Hepatocyte (in vitro differentiated cells): ENCODE data around the gene NHS. TPM values are rescaled to one million over a fixed set of nuclear protein-coding genes. Genes with fewer than 3 reads are reported as not detected.
"Not testable (repeated sequence)": the region's sequence is repeated elsewhere in the genome, so short reads cannot be mapped to it uniquely, and the experiment has no call there.

Experiments
- DNase-seq: peaks from one replicate; pipeline ENCODE4 v3.0.0-alpha.2; 2016; ENCODE audit warnings: low spot score
- H2AFZ ChIP-seq: fragments of 200-600 bp; sonication (generic); 2 replicates; pipeline ENCODE4 v1.6.0; 2016; ENCODE audit warnings: antibody characterized with exemption, mild to moderate bottlenecking
- H3K27ac ChIP-seq: fragments of 200-600 bp; sonication (generic); 2 replicates; pipeline ENCODE4 v1.5.1; 2016; ENCODE audit warnings: mild to moderate bottlenecking
- H3K27me3 ChIP-seq: fragments of 200-600 bp; sonication (generic); 2 replicates; pipeline ENCODE4 v1.6.1; 2016
- H3K36me3 ChIP-seq: fragments of 200-600 bp; sonication (generic); replicated peaks from 2 replicates; pipeline ENCODE4 v1.5.1; 2016; ENCODE audit warnings: low read depth; ENCODE audit not compliant: insufficient read depth
- H3K4me1 ChIP-seq: fragments of 200-600 bp; sonication (generic); 2 replicates; pipeline ENCODE4 v1.5.1; 2016; ENCODE audit warnings: mild to moderate bottlenecking, moderate library complexity; ENCODE audit not compliant: insufficient read depth
- H3K4me2 ChIP-seq: fragments of 200-600 bp; sonication (generic); 2 replicates; pipeline ENCODE4 v1.6.0; 2016
- H3K4me3 ChIP-seq: fragments of 200-600 bp; sonication (generic); 2 replicates; pipeline ENCODE4 v1.5.1; 2016; ENCODE audit warnings: mild to moderate bottlenecking
- H3K79me2 ChIP-seq: fragments of 200-600 bp; sonication (generic); 2 replicates; pipeline ENCODE4 v1.6.0; 2017; ENCODE audit warnings: mild to moderate bottlenecking
- H3K9me2 ChIP-seq: fragments of 200-600 bp; sonication (generic); replicated peaks from 2 replicates; pipeline ENCODE4 v1.6.0; 2017; ENCODE audit warnings: mild to moderate bottlenecking; ENCODE audit not compliant: insufficient read depth
- H3K9me3 ChIP-seq: fragments of 200-600 bp; sonication (generic); 2 replicates; pipeline ENCODE4 v1.5.1; 2016; ENCODE audit warnings: low read depth, mild to moderate bottlenecking
- H4K20me1 ChIP-seq: fragments of 200-600 bp; sonication (generic); 2 replicates; pipeline ENCODE4 v1.6.0; 2016; ENCODE audit warnings: mild to moderate bottlenecking; ENCODE audit not compliant: insufficient read depth, poor library complexity, severe bottlenecking
- EZH2 ChIP-seq: fragments of 200-600 bp; sonication (generic); IDR thresholded peaks from 2 replicates; pipeline ENCODE4 v1.6.1; 2016; ENCODE audit warnings: antibody characterized with exemption, mild to moderate bottlenecking, borderline replicate concordance
- EZH2phosphoT487 ChIP-seq: fragments of 200-600 bp; sonication (generic); IDR thresholded peaks from one replicate; pipeline ENCODE4 v1.6.1; 2018; ENCODE audit warnings: antibody characterized with exemption, mild to moderate bottlenecking, low read depth, moderate library complexity; ENCODE audit not compliant: unreplicated experiment, severe bottlenecking
- WGBS: methylation state at CpG from one replicate; pipeline ENCODE4 v1.1.6; 2016; ENCODE audit warnings: low lambda C conversion rate; ENCODE audit errors: missing lambda C conversion rate; 5-methylcytosine and 5-hydroxymethylcytosine counted together
- polyA plus RNA-seq: library from polyadenylated mRNA; unstranded; fragments of >200 nt; fragmentation: Nextera tagmentation; extraction: Ambion mirVana; gene quantifications from 2 replicates; pipeline ENCODE4 v1.2.1, GENCODE V29; 2016
- total RNA-seq: library from RNA; depleted of rRNA; stranded (reverse); fragments of >200 nt; gene quantifications from 2 replicates; pipeline ENCODE4 v1.2.3, GENCODE V29; 2014
- TF ChIP-seq, protein P1 (sequence below): fragments of 200-600 bp; sonication (generic); IDR thresholded peaks from 2 replicates; pipeline ENCODE4 v1.5.1; 2016; ENCODE audit warnings: antibody characterized with exemption, mild to moderate bottlenecking; ENCODE audit not compliant: poor library complexity

NHS gene
- total and polyA plus RNA-seq, 2 experiments from 2014 or later, result 0.35 to 3.1 TPM

DNA sequence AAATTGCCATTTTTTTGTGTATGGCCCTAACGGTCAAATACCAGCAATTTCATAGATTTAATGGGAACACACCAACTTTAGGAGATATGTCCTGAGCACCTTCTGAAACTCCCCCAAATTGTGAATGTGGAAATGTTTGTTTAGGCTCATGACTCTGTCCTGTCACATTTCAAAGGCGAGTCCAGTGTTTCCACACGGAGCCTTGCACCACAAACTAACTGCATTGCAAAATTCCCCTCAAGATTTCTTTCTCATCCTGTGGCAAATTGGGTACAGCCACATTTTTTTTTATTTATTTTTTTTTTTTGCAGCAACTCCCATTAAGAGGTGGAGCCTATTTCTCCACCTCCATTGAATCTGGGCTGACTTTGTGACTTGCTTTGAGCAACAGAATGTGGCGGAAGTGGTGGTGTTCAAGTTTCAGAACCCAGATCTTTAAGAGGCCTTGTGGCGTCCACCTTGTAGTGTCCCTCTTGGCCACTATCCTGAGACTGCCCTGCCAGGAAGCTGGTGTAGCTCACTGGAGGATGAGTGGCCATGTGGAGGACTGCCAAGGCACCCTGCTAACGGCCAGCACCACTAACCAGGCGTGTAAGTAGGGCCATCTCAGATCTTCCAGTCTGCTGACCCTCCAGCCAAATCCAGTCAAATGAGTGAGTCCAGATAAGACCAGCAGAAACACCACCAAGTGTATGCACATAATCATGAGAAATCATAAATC is 189.8 kb downstream of the NHS start:
- H3K9me3 ChIP-seq, result no peaks in the 10 kb centered on the region
- H3K79me2 ChIP-seq, result no peaks in the 10 kb centered on the region
- no peak overlapping the region for H3K27ac ChIP-seq
- H4K20me1 ChIP-seq, result no peaks in the 10 kb centered on the region
- H3K4me3 ChIP-seq, result no peak overlapping the region
- TF ChIP-seq, protein P1, sequence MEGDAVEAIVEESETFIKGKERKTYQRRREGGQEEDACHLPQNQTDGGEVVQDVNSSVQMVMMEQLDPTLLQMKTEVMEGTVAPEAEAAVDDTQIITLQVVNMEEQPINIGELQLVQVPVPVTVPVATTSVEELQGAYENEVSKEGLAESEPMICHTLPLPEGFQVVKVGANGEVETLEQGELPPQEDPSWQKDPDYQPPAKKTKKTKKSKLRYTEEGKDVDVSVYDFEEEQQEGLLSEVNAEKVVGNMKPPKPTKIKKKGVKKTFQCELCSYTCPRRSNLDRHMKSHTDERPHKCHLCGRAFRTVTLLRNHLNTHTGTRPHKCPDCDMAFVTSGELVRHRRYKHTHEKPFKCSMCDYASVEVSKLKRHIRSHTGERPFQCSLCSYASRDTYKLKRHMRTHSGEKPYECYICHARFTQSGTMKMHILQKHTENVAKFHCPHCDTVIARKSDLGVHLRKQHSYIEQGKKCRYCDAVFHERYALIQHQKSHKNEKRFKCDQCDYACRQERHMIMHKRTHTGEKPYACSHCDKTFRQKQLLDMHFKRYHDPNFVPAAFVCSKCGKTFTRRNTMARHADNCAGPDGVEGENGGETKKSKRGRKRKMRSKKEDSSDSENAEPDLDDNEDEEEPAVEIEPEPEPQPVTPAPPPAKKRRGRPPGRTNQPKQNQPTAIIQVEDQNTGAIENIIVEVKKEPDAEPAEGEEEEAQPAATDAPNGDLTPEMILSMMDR, result no peak
- no peak for TF ChIP-seq EZH2
- no peak for TF ChIP-seq EZH2phosphoT487
- H3K4me1 ChIP-seq, result no peaks in the 10 kb centered on the region
- WGBS, result 76% methylated on average over 7 of the region's 7 CpGs
- H3K27me3 ChIP-seq, result no peaks in the 10 kb centered on the region
- no peak for DNase-seq
- H3K36me3 ChIP-seq, result no peaks in the 10 kb centered on the region
- no peak overlapping the region for H2AFZ ChIP-seq
- no peak overlapping the region for H3K4me2 ChIP-seq
- H3K9me2 ChIP-seq, result no peaks in the 10 kb centered on the region

DNA sequence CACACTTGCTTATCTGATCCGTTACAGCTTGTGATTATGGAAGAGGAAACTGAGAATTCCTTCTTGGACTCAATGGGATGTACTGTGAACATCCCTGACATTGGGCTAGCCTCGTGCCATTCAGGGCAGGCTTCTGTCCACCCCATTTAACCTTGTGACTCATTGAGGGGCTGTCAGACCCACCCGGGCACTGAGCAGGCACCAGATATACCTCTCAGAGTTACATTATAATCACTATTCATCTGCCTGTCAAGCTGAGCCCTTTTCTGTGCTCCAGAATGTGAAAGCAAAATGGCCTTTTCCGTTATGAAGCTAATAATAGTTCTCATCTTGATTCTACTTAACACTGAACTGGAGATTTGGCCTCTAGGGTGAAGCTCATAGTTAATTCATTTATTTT is 191.7 kb downstream of the NHS start:
- 61% methylated on average over 4 of the region's 4 CpGs for WGBS
- Histone ChIP-seq H3K79me2 (no peaks in the 10 kb centered on the region), H2AFZ (no peak overlapping the region), H3K9me2 (no peaks in the 10 kb centered on the region), H3K27ac (no peak overlapping the region), H3K4me3 (no peak overlapping the region), H3K9me3 (no peaks in the 10 kb centered on the region), H3K36me3 (no peaks in the 10 kb centered on the region), H3K4me2 (no peak overlapping the region), H3K27me3 (no peaks in the 10 kb centered on the region), H3K4me1 (no peaks in the 10 kb centered on the region), H4K20me1 (no peaks in the 10 kb centered on the region)
- no peak for DNase-seq
- TF ChIP-seq EZH2phosphoT487 (no peak), EZH2 (no peak)
- TF ChIP-seq, protein P1, result no peak

DNA sequence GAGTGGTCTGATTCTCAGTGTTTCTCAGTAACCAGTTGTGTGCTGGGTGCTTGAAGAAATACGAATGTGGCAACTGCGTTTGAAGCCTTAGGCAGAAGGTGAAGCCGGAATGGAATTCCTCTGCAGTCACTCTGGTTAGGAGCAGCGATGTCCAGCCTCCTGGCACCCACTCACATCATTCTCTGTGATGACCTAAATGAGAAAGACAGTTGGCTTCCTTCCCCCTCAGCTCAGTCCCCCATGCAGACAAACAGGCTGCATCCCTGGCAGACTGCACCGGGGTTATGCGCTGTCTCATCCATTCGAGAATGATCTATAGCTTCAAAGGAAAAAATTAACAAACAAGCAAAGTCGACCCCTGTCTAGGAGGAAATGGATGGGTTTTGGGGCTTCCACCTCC is 192.2 kb downstream of the NHS start:
- no peak overlapping the region for H3K4me2 ChIP-seq
- 69% methylated on average over 8 of the region's 8 CpGs for WGBS

GRCh38 chrX:17567821-17568220 is 192.8 kb downstream of the NHS start:
- Histone ChIP-seq H3K4me2 (no peak overlapping the region), H3K9me2 (no peaks in the 10 kb centered on the region), H3K4me3 (no peak overlapping the region), H2AFZ (no peak overlapping the region), H3K36me3 (no peaks in the 10 kb centered on the region), H3K27ac (no peak overlapping the region), H3K4me1 (no peaks in the 10 kb centered on the region), H3K9me3 (no peaks in the 10 kb centered on the region), H4K20me1 (no peaks in the 10 kb centered on the region), H3K27me3 (no peaks in the 10 kb centered on the region), H3K79me2 (no peaks in the 10 kb centered on the region)
- WGBS, result 10% methylated on average over 2 of the region's 2 CpGs
- no peak for DNase-seq
- no peak for TF ChIP-seq EZH2phosphoT487
- TF ChIP-seq, protein P1, result no peak
- TF ChIP-seq EZH2, result no peak

More for the DNA sequence above, 192.2 kb downstream of the NHS start:
- Histone ChIP-seq H3K36me3 (no peaks in the 10 kb centered on the region), H3K4me3 (no peak overlapping the region), H3K27me3 (no peaks in the 10 kb centered on the region), H2AFZ (no peak overlapping the region), H3K9me2 (no peaks in the 10 kb centered on the region), H3K27ac (no peak overlapping the region), H3K79me2 (no peaks in the 10 kb centered on the region), H4K20me1 (no peaks in the 10 kb centered on the region), H3K4me1 (no peaks in the 10 kb centered on the region), H3K9me3 (no peaks in the 10 kb centered on the region)
- TF ChIP-seq EZH2phosphoT487, result no peak
- DNase-seq, result no peak

GRCh38 chrX:17568804-17569203 is 193.8 kb downstream of the NHS start:
- not testable (repeated sequence) for DNase-seq, H3K4me3 ChIP-seq, H3K4me1 ChIP-seq, H3K27me3 ChIP-seq, H3K79me2 ChIP-seq, H3K27ac ChIP-seq, H2AFZ ChIP-seq, H3K36me3 ChIP-seq, H3K9me3 ChIP-seq, H3K4me2 ChIP-seq, H4K20me1 ChIP-seq, H3K9me2 ChIP-seq
- WGBS, result 72% methylated on average over 3 of the region's 3 CpGs
